Effector memory CD8-positive, alpha-beta T cell (primary cell): ENCODE data around the gene USP43.
"Not testable (repeated sequence)": the region's sequence is repeated elsewhere in the genome, so short reads cannot be mapped to it uniquely, and the experiment has no call there.

ENCODE experiments used
- ATAC-seq: fragments of 150-1000 bp; cut with Tn5 transposase; replicated peaks from 2 replicates; pipeline ENCODE4 v1.10.0; 2021; ENCODE audit warnings: mild to moderate bottlenecking, moderate library complexity
- DNase-seq, 3 experiments: peaks; one replicate each; pipeline ENCODE4 v3.0.0; 2021
- H3K27ac Mint-ChIP-seq, 2 donors: one replicate each; pipeline ENCODE4 v1.8.0; 2022; ENCODE audit warnings: mild to moderate bottlenecking in 2 of 2, mixed read lengths in 2 of 2, moderate library complexity in 2 of 2
- H3K27me3 Mint-ChIP-seq, 2 donors: one replicate each; pipeline ENCODE4 v1.8.0; 2022; ENCODE audit warnings: mixed read lengths in 2 of 2
- H3K36me3 Mint-ChIP-seq: one replicate; pipeline ENCODE4 v1.8.0; 2022; ENCODE audit warnings: mild to moderate bottlenecking, moderate library complexity, mixed read lengths; ENCODE audit not compliant: insufficient read depth
- H3K4me1 Mint-ChIP-seq, 2 donors: one replicate each; pipeline ENCODE4 v1.8.0; 2022; ENCODE audit warnings: low read depth in 2 of 2, mixed read lengths in 2 of 2
- H3K4me3 Mint-ChIP-seq, 2 donors: one replicate each; pipeline ENCODE4 v1.8.0; 2022; ENCODE audit warnings: mild to moderate bottlenecking in 2 of 2, mixed read lengths in 2 of 2, moderate library complexity in 2 of 2
- H3K9me3 Mint-ChIP-seq, 2 donors: one replicate each; pipeline ENCODE4 v1.8.0; 2022; ENCODE audit warnings: mixed read lengths in 2 of 2

USP43 gene

DNA sequence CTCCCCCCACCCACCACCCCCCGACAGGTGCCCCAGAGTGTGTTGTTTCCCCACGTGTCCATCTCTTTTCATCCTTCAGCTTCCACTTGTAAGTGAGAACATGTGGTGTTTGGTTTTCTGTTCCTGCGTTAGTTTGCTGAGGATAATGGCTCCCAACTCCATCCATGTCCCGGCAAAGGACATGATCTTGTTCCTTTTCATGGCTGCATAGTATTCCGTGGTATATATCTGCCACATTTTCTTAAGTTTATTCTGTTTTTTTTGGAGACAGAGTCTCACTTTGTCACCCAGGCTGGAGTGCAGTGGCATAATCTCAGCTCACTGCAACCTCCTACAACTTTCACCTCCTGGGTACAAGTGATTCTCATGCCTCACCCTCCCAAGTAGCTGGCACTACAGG lies 4.9 kb upstream of the USP43 start:
- not testable (repeated sequence) for H3K4me3 Mint-ChIP-seq, H3K4me1 Mint-ChIP-seq, DNase-seq, H3K36me3 Mint-ChIP-seq, H3K9me3 Mint-ChIP-seq, H3K27ac Mint-ChIP-seq, ATAC-seq
- H3K27me3 Mint-ChIP-seq: peaks cover 32 to 45% of the 10 kb centered on the region in 2 donors

DNA sequence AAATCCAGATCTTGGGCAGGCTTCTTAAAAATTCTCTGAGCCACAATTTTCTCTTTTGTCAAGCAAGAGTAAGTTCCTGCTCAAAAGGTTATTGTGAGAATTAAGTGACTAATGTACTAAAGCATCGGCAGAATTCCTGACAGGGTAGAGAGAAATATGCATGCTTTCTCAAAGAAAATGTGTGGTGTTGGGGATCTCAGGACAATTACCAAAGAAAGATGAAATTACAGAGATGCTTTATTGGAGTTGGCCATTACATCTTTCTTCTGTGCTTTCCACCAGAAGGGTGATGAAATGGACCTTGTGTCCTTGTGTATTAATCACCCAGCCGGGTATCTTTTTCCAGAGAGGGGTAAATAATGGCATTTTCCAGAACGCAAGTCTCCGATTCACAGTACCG lies 1.7 kb upstream of the USP43 start:
- H3K4me3 Mint-ChIP-seq: peak overlapping the region; percentile 37 to 74
- DNase-seq (no peak), ATAC-seq (no peak)
- no peaks in the 10 kb centered on the region for H3K9me3 Mint-ChIP-seq
- peaks cover 4% of the 10 kb centered on the region for H3K36me3 Mint-ChIP-seq
- no peak overlapping the region for H3K27ac Mint-ChIP-seq
- H3K27me3 Mint-ChIP-seq: peaks cover 43 to 65% of the 10 kb centered on the region in 2 donors
- peaks cover 9 to 12% of the 10 kb centered on the region in 2 donors for H3K4me1 Mint-ChIP-seq

DNA sequence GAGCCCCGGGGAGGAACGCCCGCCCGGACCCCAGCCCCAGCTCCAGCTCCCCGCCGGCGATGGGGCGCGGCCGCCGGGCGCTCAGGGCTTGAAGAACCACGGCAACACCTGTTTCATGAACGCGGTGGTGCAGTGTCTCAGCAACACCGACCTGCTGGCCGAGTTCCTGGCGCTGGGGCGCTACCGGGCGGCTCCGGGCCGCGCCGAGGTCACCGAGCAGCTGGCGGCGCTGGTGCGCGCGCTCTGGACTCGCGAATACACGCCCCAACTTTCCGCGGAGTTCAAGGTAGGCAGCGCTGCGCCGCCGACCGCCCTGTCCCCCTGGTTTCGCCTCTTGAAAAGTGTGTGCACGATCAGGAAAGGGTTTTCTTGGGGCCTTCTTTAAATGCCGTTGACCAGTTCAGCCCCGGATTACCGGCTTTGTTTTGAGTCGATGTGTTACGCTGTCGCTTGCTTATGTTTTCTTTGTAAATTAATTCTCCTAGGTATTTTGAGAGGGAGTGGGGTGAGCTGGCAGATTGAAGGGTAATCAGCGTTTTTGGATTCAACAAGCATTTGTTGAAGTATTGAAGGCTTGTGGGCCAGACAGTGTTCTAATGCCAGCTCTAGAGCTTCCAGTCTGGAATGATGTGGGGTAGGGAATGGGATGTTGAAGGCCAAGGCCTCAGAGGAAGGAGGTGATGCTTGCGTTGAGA lies 681 bp downstream of the USP43 start:
- Mint-ChIP-seq H3K9me3 (no peaks in the 10 kb centered on the region), H3K27ac (no peak overlapping the region), H3K4me1 (peaks cover 9 to 12% of the 10 kb centered on the region in 2 donors), H3K4me3 (peak overlapping the region; percentile 70 to 81), H3K27me3 (peaks cover 45 to 62% of the 10 kb centered on the region in 2 donors), H3K36me3 (peaks cover 4% of the 10 kb centered on the region)
- ATAC-seq: peak; percentile 41
- no peak for DNase-seq

DNA sequence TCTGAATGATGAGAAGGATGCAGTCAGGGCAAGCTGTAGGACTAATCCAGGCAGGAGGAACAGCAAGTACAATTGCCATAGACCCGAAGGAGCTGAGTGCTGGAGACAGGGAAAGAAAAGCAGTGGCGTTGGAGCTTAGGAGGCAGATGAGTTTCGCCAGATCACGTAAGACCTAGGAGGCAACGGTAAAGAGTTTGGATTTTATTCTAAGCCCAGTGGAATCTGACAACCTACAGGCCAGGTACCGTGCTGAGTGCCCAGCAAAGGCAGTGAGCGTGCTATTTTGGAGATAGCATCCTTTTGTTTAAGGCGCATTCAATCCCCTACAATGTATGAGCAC lies 1.2 kb downstream of the USP43 start:
- H3K36me3 Mint-ChIP-seq: peaks cover 4% of the 10 kb centered on the region
- H3K4me3 Mint-ChIP-seq: peak overlapping the region; percentile 70 to 81

DNA sequence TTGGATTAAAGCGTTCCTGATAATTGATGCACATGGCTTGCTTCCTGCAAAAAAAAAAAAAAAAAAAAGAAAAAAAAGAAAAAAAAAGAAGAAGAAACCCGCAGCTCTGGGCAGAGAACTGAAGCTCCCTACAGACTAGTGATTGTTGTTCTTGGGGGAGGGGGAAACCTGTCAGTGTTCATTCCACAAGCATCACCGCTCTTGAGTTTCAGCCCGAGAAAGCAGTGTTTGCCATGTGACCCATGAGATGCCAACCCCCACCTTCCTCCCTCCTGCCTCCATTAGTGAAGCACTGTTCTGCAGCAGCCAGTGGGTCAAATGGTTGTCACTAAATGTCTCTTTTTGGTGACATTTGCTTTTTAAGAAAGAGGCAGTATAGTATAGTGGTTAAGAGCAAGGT lies 1.7 kb downstream of the USP43 start:
- H3K27ac Mint-ChIP-seq: no peak overlapping the region
- H3K9me3 Mint-ChIP-seq: no peaks in the 10 kb centered on the region
- peaks cover 4% of the 10 kb centered on the region for H3K36me3 Mint-ChIP-seq
- H3K27me3 Mint-ChIP-seq: peaks cover 53 to 68% of the 10 kb centered on the region in 2 donors
- no peak overlapping the region for H3K4me3 Mint-ChIP-seq
- no peak for DNase-seq
- no peak for ATAC-seq
- peaks cover 9 to 12% of the 10 kb centered on the region in 2 donors for H3K4me1 Mint-ChIP-seq

More for the DNA sequence above, 1.2 kb downstream of the USP43 start:
- Mint-ChIP-seq H3K27ac (no peak overlapping the region), H3K4me1 (peaks cover 9 to 12% of the 10 kb centered on the region in 2 donors), H3K9me3 (no peaks in the 10 kb centered on the region), H3K27me3 (peaks cover 51 to 67% of the 10 kb centered on the region in 2 donors)
- ATAC-seq (no peak), DNase-seq (no peak)

DNA sequence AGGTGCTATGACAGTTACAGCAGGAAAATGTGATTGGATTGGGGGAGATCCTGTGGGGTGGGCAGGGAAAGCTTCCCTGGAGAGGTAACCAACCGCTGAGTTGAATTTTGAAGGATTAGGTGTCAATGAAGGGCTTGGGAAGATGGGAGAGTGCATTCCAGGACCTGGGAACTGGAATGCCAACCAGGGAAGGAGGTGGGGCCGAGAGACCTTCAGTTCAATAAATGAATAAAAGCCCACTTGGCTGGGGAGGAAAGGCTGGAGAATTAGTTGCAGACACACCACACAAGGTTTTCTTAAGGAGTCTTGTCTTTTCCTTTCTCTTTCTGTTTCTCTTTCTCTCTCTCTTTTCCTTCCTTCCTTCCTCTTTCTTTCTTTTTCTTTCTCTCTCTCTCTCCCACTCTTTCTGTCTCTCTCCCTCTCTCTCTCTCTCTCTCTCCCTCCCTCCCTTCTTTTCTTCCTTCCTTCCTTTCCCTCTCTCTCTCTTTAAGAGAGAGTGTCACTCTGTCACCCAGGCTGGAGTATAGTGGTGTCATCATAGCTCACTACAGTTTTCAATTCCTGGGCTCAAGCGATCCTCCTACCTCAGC lies 3.3 kb downstream of the USP43 start:
- no peak overlapping the region for H3K27ac Mint-ChIP-seq

DNA sequence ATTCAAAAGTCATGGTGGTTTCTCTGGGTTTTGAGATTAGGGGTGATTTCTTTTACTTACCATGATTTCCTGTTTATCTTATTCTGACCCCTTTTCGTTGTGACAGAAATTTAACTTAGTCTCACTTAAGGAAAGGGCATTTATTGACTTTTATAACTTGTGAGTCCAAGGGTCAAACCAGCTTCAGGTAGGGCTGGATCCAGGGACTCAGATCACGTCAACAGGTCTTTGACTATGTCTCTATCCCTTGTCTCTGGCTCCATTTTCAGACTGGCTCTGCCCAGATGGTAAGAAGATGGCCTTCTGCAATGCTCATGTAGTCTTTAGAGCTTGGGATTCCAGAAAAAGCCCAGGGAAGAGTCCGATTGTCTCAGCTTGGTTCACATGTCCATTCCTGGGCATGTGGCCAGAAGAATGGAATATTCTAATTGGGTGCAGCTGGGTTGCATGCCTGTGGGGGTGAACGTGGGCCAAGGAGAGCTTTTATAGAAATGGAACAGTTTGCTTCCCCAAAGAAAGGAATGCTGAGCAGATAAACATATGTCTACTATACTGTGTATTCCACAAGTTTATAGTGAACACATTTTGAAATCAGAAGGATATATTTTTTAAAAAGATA lies 13.4 kb downstream of the USP43 start:
- Mint-ChIP-seq H3K27ac (no peak overlapping the region), H3K4me3 (no peak overlapping the region), H3K27me3 (peaks cover 8 to 12% of the 10 kb centered on the region in 2 donors), H3K4me1 (no peaks in the 10 kb centered on the region), H3K9me3 (no peaks in the 10 kb centered on the region), H3K36me3 (no peaks in the 10 kb centered on the region)
- no peak for ATAC-seq
- DNase-seq: no peak

More for the DNA sequence above, 3.3 kb downstream of the USP43 start:
- no peak overlapping the region for H3K4me3 Mint-ChIP-seq
- DNase-seq (no peak), ATAC-seq (no peak)
- H3K9me3 Mint-ChIP-seq: no peaks in the 10 kb centered on the region
- peaks cover 9 to 12% of the 10 kb centered on the region in 2 donors for H3K4me1 Mint-ChIP-seq
- peaks cover 55 to 66% of the 10 kb centered on the region in 2 donors for H3K27me3 Mint-ChIP-seq
- H3K36me3 Mint-ChIP-seq: peaks cover 4% of the 10 kb centered on the region

DNA sequence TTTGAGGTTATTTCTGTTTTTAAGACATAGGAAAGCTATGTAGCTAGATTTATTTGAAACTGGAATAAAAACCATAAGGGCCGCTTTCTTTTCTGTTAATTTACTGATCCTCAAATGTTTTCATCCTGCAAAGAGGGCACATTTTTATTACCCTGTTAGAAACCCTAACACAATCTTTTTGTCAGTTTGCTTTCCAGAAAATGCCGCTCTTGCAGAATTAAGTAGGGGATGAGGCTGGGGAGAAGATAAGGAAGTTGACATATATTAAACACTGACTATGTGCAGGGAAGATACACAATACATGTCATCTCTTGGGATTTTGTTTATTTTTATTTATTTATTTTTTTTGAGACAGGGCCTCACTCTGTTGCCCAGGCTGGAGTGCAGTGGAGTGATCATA lies 15.7 kb downstream of the USP43 start:
- Mint-ChIP-seq H3K27ac (no peak overlapping the region), H3K4me1 (peaks cover 5% of the 10 kb centered on the region in 2 donors), H3K9me3 (no peaks in the 10 kb centered on the region), H3K36me3 (no peaks in the 10 kb centered on the region), H3K4me3 (no peak overlapping the region), H3K27me3 (peaks cover 10 to 19% of the 10 kb centered on the region in 2 donors)
- no peak for ATAC-seq
- no peak for DNase-seq

DNA sequence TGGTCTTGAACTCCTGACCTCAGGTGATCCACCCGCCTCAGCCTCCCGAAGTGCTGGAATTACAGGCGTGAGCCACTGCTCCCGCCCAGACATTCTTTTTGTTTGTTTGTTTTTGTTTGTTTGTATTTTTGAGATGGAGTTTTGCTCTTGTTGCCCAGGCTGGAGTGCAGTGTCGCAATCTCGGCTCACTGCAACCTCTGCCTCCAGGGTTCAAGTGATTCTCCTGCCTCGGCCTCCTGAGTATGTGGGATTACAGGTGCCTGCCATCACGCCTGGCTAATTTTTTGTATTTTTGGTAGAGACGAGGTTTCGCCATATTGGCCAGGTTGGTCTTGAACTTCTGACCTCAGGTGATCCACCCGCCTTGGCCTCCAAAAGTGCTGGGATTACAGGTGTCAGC lies 18.2 kb downstream of the USP43 start:
- Mint-ChIP-seq H3K4me1 (peaks cover 9 to 26% of the 10 kb centered on the region in 2 donors), H3K27me3 (peaks cover 18 to 20% of the 10 kb centered on the region in 2 donors)
- not testable (repeated sequence) for H3K27ac Mint-ChIP-seq, H3K4me3 Mint-ChIP-seq, DNase-seq, H3K36me3 Mint-ChIP-seq, ATAC-seq, H3K9me3 Mint-ChIP-seq

DNA sequence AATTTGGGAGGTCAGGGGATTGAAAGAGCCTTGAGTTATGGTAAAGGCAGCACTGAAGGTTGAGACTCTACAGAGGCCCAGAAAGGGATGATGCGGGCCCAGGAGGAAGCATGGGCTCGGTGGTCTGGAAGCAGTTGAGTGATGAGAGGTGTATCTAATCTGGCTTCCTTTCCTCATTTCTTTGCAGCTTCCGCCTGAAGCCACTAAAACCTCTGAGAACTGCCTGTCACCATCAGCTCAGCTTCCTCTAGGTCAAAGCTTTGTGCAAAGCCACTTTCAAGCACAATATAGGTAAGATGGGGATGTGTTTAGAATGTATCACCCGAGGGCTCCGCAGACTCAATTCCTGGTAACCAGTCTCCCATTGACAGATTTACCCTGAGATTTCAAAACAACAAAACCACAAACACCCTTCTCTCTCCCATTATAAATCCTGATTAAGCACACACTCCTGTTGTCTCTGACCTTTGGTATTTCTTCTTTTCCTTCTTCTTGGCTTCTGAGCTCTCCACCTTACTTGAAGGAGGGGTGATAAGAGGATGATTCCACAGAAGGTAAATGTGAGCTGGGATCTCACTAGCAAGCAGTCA lies 21.2 kb downstream of the USP43 start:
- Mint-ChIP-seq H3K4me3 (peak overlapping the region in 1 of 2 donors; percentile 2), H3K27me3 (peaks cover 36 to 42% of the 10 kb centered on the region in 2 donors), H3K27ac (peak overlapping the region in 1 of 2 donors; percentile 19), H3K4me1 (peaks cover 9 to 31% of the 10 kb centered on the region in 2 donors), H3K36me3 (no peaks in the 10 kb centered on the region), H3K9me3 (no peaks in the 10 kb centered on the region)
- no peak for DNase-seq
- peak; percentile 74 for ATAC-seq

DNA sequence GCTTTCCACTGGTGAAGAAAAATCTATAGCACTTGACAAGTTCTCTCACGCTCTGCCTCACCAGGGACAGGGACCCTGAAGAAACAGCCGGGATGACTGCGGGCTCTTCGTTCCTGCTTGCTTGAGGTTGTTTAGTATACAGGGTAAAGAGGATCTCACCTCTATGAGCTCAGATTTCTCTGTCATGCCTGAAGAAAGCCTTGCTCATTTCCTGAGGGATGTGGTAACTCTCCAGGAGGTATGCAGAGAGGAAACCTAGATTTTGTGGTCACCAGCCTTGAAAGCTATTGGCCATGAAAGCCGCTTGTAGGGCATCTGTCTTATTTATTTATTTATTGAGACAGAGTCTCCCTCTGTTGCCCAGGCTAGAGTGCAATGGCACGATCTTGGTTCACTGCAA lies 23.2 kb downstream of the USP43 start:
- peaks cover 9 to 31% of the 10 kb centered on the region in 2 donors for H3K4me1 Mint-ChIP-seq
- peak; percentile 26 for ATAC-seq

DNA sequence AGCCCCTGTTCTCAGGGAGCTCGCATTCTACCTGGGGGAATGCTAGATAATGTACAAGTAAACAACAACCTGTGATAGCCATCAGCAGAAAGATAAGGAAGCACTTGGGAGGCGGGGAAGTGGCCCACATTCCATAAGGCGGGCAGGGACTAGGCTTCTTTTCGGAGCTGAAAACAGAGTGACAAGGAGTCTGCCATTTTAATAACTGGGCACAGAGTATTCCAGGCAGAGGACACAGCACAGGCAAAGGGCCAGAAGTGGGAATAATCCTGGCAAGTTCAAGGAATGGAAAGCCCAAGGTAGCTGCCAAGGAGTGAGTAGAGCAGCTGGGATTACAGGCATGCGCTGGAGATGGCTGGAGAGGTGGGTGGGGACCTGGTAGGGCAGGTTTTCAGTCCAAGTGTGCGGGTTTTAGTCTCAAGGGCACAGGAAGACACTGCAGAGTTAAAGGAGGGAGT lies 24.3 kb downstream of the USP43 start:
- no peaks in the 10 kb centered on the region for H3K36me3 Mint-ChIP-seq
- peaks cover 9 to 31% of the 10 kb centered on the region in 2 donors for H3K4me1 Mint-ChIP-seq
- no peaks in the 10 kb centered on the region for H3K9me3 Mint-ChIP-seq
- H3K27me3 Mint-ChIP-seq: peaks cover 36 to 53% of the 10 kb centered on the region in 2 donors
- DNase-seq (no peak), ATAC-seq (no peak)
- H3K4me3 Mint-ChIP-seq: no peak overlapping the region
- H3K27ac Mint-ChIP-seq: no peak overlapping the region

More for the DNA sequence above, 23.2 kb downstream of the USP43 start:
- no peak overlapping the region for H3K4me3 Mint-ChIP-seq
- no peak for DNase-seq
- H3K36me3 Mint-ChIP-seq: no peaks in the 10 kb centered on the region
- no peak overlapping the region for H3K27ac Mint-ChIP-seq
- peaks cover 36 to 48% of the 10 kb centered on the region in 2 donors for H3K27me3 Mint-ChIP-seq
- H3K9me3 Mint-ChIP-seq: no peaks in the 10 kb centered on the region

DNA sequence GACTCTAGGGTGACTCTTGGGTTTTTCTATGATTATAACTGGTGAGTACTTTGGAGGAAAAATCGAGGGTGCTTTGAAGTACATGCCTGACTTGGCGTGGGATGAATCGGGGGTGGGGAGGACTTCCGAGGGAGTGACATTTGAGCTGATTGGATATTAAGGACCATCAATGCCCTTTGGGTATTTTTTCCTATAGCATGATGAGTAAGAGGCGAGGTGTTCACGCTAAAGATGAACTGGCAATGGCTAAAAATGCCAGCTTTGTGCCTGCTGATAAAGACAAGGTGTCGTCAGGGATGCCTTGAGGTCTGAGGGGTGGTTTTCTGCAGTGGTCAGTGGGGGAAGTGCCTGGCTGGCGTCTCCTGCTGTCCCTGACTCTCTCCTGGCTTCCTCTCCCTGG lies 25.3 kb downstream of the USP43 start:
- H3K27me3 Mint-ChIP-seq: peaks cover 28 to 51% of the 10 kb centered on the region in 2 donors
- H3K36me3 Mint-ChIP-seq: no peaks in the 10 kb centered on the region
- no peak overlapping the region for H3K4me3 Mint-ChIP-seq
- no peak overlapping the region for H3K27ac Mint-ChIP-seq
- DNase-seq (no peak), ATAC-seq (no peak)
- H3K4me1 Mint-ChIP-seq: peaks cover 9 to 30% of the 10 kb centered on the region in 2 donors
- no peaks in the 10 kb centered on the region for H3K9me3 Mint-ChIP-seq
